EH (cell line): ENCODE results near the gene TWIST2.

Experiments used
- DNase-seq: peaks from one replicate; pipeline ENCODE4 v3.0.0-alpha.2; 2015; ENCODE audit warnings: low read depth

Gene TWIST2

DNA sequence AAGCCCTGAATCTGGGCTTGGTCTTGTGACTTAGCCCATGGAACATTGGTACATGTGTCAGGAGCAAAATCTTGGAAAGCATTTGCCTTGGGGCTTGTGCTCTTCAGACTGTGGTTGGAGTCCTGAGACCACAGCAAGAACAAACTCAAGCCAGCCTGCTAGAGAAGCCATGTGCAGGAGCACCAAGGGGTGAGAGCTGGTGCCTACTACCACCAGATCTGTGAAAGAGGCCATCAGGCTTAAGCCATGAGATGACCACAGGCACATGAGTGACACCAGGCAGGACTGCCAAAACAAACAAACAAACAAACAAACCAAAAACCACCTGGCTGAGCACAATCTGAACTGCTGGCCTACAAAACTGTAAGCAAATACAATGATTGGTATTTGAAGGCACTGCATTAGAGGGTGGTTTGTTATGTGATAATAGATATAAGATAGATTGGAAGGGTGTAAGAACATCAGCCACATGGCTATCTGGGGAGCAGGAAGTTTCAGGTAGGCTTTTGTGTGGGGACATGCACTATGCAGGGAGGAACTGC, 9.0 kb upstream of the TWIST2 start:
- DNase-seq, result no peak

DNA sequence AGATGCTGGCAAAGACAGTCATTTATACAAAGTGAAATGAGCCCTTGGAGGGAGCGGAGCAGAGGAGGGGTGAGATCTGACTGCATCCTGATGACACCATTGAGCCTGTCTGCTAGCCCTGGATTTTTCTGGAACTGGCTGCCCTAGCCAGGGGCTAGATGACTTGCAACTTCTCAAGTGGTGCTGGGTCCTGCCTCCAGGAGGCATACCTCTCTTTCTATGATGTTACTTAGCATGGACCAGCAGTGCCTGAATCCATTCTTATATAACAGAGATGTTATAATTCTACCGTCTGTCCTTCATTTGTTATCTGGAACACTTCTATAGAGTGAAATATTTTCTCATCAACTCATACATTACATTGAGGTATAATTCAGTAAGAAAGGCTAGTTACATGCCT, 8.5 kb upstream of the TWIST2 start:
- DNase-seq, result no peak

DNA sequence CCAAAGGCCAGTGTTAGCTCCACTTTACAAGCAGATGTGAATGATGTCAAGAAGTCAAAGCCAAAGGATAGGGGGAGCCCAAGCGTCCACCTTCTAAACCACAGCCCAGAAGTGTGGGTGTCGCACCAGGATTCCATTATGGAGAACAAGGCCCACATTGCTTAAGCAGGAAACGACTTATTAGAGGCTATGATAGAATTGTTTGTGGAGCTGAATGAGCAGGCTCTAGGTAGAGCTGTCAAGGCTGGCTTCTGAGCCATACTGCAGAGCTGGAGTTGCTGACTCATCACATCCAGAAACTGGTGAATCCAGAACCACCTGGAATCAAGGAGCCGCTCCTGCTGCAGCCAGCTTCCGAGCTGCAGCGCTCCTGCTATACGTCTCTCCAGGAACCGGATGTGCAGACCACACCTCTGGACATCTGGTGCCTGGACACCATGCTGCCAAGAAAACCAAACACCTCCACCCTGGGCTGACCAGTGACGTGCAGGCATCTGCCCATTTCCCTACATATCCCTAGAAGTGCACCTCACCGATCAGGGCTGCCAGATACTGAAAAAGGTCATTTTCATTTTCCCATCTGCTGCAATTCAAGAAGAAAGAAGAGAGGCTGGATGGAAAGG, 6.2 kb upstream of the TWIST2 start:
- peak; percentile 38 for DNase-seq

DNA sequence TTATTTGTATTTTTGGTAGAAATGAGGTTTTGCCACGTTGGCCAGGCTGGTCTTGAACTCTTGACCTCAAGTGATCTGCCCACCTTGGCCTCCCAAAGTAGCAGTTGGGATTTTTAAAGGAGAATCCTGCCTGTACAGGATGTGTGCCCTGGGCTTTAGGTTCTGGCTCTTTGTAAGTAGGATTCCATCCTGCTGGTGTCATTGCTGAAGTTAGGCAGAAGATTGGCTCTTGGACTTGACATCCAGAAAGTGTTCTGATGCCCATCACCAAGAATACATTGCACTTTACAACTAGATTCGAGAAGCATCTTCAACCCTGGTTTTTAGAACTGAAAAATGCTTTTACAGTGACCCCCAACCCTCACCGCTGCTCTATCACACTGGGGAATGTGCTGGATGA, 4.4 kb upstream of the TWIST2 start:
- peak; percentile 52 for DNase-seq

DNA sequence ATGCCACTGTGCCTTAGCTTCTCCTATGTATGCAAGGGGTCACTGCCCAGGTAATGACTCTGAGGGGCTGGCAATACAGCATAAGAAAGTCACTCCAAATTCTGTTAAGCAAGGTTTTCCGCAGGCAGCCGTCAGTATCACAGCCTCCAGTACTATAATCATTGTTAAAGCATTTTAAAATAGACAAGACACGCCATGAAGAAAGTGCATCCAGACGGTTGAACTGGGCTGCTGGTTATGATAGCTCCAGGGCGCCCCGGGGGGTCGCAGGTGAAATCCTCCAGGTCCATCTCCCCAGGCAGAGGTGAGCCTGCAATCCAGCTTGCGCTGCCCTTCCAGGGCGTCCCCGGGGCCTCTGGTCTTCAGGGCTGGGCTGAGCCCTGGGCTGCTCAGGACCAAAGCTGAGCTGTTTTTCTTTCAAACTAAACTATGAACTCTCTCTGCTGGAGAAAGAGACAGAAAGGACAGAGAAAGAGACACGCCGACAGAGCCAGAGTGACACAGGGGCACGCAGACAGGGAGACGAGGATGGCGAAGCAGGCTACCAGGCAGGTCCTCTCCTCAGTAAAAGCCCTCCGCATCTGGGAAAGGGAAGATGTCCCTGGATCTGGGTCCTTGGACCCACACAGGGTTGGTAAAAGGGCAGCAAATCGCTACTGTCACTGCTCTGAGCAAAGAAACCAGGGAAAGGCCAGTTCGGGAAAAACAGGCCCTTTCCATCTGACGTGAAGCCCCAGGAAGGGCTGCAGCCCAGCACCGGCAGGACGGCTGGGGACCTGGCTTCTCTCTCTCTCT, 2.1 kb upstream of the TWIST2 start:
- peak; percentile 62 for DNase-seq

DNA sequence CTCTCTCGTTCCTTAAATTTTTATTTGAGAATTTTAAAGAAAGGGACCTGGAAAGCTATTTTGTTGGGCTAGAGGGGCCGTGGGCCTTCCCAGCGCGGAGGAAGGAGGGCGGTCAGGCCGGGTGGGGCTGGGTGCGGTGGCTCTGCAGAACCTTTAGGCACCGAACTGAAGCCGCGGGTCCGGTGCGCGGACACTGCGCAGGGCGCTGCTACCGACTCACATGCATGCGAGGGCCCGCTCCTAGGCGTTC, 1.6 kb upstream of the TWIST2 start:
- DNase-seq, result no peak

DNA sequence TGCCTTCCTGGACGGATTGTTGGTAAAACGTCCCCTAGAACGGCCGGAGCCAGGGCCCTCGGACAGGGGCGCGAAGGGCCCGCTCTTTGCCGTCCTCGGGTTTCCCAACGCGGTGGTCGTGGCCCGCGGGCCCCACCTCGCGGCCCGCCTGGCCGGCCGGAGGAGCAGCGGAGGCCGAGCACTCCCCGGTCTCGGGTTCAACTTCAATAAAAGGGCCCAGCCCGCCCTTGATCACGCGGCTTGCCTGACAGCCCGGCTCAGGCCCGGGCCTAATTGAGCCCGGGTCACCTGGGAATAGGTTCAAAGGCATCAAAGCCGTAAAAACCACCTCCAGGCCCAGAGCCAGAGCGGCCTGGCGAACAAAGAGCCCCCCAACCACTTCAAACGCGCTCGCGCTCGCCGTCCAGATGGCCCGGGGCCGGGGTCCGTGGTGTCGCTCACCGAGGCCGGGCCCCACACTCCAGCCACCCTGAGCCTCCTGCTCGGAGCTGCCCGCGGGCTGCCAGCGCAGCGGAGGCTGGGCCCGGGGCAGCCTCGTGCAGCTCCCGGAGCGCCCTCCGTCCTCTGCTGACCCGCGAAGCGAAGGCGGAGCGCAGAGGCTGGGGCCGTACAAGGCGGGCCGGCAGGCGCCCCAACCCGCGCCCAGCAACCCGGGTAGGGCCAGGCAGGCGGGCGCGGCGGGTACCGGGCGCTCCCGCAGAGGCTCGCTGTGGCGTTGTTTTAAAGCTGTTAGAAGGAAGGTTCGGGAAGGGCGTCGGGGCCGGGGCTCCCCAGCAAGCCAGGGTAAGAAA, 1.1 kb upstream of the TWIST2 start:
- DNase-seq, result peak; percentile 67

DNA sequence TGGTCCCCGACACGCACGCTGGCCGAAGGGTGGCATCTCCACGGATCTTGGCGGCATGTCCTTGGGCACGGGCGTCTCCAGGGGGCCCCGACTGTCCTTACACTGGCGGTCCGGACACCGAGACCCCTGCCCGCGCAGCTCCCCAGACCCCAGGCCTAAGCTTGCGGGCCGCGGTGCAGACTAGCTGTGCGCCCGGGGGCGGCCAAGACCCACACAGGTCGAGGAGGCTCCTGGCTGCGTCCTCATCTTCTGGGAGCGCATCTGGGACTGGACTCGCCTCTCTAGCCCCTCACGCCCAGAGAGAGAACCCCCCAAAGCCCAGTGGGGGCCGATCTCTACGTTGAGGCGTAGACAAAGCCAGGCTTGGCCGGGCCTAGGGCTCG, 475 bp upstream of the TWIST2 start:
- DNase-seq, result no peak

DNA sequence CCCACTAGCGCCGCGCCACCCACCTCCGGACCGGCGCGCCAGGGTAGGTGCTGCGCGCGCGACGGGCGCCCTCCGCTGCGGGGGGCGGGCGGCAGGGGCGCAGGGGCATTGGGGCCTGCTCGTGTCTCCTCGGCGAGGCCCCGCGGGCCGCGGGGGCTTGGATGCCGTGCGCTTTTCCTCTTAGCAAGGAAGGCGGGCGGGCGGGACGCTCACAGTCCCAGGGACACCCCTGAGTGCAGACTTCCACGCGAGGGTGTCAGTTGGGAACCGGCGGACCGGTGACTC, 748 bp downstream of the TWIST2 start:
- no peak for DNase-seq

DNA sequence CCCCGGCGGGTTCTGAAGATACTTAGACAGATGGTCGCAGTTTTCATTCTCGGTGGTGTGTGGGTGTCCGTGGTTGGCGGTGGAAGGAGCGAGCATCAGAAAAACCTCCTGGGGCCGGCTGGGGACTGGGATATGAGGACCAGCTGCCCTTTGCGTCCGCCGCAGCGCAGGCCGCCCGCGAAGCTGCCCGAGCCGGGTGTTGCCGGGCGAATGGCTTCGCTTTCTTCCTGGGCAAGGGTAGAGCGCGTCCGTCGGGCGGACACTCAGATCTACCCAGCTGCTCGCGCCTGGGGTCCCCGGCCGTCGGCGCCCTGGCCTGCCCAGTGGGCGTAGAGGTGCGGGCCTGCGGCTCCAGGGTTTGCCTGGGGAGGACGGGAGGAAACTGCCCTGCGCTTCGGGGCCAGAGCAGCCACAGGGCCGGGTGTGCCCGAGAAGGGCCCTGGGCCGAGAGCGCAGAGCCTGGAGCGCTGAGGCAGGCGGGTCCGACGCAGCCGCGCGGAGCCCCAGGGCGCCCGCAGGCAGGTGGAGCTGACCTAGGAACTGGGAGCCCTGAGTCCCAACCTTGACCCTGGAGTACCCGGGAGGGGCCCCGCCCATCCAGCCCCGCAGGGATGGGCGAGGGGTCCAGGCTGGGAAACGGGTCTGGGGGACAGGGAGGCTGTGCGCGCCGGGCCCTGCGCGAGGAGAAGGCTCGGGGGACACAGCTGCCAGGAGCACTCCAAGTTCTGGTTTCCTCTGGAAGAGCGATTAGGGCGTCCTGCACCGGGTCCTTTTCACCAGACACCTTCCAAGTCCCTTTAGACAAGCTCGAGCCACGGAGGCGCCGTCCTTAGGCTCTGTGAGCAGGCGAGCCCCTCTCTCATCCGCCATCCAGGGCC, 1.3 kb downstream of the TWIST2 start:
- DNase-seq, result peak; percentile 57

DNA sequence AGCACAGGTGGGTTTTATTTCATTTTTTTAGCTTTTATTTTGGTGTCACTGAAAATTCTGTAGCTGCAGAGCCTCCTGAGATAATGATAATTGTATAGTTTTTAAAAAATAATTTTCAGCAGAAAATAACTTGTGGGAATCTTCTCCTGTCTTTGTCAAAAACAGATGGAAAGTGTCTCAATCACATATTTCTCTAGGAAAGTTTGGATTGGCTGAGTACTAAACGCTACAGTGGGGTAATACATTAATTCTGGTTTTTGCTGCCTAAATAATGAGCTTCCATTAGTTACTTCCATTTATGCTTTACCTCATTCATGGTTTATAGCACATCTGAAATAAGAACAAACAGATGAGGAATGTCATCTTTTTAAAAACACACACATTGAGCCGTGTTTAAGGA, 2.2 kb downstream of the TWIST2 start:
- peak; percentile 34 for DNase-seq

DNA sequence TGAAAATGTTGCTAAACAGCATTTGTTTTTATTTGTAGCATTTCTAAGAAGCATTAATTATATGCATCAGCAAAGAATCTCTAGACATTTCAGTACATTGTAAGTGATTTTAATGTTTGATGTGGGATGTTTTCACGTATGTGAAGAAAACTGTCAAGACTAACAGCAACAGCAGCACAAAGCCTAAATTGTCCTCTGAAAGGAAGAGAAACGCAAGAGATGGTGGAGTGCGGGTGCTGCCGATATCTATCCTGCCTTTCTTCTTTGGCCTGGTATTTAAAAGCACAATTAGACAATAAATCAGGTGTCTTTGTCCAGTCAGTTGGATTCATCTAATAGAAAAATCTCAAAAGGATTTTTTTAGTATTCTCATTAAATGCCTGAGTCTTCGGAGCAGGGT, 3.1 kb downstream of the TWIST2 start:
- peak; percentile 51 for DNase-seq

DNA sequence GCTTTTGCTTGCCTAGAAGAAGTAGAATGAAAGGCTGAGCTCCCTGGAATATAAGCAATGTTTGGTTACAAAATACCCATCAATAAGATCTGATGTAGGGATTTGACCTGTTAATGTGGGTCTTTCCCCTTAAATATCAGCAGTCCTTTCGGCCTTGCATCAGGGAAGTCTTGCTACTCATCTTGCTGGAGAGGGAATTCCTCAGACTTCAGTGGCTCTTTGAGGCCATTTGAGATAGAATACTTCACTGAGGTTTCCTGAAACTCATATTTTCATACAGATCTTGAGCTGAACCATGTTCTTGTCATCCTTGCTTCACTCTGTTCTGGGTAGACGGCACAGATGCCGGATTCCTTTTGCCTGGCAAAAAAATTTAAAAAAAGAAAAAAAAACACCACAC, 3.9 kb downstream of the TWIST2 start:
- DNase-seq, result peak; percentile 78

DNA sequence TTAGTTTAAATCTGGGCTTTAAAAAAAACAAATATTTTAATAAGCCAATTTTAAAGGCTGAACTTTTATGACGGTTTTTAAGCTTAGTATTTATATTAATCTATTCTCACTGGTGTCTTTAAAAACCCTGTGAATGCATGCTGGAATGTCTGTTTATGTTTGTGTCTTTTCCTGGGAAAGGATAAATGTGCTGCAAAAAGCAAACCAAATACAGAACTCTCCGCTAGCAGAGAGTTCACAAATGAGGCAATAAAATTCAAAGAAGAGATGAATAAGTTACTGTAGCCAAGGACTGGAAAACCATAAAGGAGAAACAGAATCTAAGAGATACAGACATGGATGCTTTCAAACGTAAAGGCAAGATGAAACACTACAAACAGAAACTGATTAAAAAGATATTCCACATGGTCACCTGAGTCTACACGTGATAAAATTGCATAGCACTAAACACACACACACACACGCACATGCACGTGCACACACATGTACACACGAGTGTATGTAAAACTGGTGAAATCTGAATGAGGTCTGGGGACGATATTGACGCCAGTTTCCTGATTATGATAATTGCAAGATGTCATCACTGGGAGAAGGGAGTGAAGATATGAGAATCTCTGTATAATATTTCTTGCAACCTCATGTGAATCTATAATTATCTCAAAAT, 4.5 kb downstream of the TWIST2 start:
- peak; percentile 81 for DNase-seq

DNA sequence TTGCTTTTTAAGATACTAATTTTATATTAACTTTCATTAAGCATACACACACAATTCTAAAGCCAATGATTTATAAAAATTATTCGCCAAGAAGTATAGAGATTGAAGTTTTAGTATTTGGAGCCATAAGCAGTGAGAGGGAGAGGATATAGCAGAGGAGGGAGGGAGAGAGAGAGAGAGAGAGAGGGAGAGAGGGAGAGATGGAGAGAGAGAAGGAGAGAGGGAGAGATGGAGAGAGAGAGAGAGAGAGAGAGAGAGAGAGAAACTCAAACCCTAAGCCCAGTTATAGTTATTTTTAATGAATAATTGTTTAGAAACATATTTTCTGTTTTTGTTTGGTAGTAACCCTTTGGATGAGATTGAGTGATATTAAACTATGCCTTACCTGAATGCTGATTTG, 5.3 kb downstream of the TWIST2 start:
- DNase-seq, result peak; percentile 32

DNA sequence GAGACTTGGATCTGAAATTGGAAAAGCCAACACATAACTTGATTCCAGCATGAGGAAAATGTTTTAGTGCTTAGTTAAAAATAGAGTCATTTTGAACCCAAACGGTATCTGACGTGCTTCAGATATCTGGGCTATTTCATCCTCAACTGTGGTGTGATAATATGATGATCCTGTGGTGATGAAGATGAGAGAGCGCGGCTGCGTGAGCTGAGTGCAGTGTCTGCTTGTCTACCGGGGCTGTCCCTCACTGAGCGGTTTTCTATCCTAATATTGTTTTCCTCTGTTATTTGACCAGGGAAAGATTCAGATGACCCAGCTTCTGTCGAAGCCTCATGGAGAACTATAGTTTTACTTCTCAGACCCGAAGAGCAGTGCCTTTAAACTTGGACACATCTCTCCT, 5.8 kb downstream of the TWIST2 start:
- peak; percentile 82 for DNase-seq

DNA sequence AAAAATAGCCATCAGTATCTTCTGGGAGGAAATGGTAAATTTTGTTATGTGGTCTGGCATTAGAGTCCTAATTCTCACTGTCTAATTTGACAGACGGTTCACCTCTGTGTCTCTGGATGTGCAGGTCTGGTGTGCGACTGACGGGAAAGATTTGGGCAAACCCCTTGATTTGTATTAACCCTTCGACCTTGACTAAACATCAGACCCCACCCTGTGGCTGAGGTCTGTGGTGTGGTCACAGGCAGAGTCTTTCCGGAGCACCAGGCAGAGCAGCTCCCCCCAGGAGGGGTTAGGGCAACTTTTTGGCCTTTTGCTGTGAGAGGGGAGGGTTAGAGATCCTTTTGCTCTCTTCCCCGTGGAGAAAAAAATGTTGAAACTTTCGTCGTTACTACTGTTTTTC, 6.4 kb downstream of the TWIST2 start:
- peak; percentile 52 for DNase-seq

DNA sequence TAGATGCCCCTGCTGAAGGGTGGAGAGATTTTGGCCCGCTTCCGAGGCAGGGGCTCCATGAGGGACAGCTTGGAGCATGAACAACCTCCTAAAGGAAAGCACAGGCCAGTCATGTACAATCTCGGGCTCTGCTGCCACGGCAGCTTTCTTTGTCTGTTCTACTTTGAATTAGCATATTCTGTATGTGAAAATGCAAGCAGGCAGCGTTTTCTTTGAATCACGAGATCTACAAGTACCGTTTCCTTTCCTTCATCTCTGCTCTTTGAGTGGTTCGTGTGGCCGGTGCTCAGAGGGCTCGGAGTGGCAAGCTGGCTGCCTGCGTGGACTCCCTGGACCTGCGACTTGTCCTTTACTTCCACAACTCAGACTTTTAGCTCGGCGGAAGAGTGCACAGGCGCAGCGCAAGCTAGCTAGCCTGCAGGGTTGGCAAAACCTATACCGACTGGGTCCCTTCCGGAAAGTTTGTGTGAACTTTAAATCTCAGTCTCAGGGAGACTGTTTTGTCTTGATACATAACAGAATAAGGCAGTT, 6.9 kb downstream of the TWIST2 start:
- peak; percentile 77 for DNase-seq

DNA sequence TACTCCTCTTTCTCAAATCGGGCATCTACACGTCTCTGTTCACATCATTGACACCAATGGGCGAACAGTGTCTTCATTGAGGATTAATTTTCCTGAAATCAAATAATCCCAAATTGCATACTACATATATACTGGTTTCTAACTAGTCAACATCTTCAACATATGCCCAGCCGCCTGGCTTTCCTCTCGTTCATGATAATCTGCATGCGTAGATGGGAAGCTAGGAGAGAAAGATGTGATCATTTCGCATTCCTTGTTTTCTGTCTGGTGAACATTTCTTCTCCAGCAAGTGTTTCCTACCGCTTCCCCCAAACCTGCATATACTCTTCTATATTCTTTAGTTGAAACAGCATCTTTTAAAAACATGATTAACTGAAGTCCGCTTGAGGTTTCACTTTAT, 7.4 kb downstream of the TWIST2 start:
- peak; percentile 67 for DNase-seq

DNA sequence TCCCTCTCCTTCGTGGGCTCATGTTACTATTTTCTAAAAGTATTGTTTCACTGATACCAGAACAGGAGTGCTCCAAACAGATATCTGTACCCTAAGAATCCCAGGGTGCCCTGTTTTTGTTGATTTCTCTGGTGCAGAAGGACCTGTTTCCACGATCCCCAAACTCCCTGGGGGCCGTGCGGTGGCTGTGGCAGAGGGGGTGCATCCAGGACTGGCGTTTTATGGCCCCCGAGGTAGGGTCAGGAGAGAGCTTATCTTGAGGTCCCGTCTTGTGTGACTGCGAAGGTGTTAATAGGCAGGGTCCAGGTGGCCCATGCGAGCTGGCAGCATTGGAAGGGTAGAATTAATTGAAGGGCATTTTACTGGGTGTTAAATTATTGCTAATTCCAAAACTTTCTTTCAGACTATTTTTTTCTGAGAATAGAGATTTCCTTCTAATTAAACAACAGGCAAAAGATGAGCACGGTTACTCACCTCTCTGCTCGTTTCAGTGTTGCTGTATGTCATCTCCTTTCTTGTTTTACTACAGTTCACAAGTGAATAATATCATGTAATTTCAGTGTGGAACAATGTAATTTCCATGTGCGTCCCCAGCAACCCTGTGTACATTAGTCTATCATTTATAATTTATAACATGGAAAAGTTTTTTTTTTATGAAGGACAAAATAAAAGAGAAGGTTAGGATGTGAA, 8.2 kb downstream of the TWIST2 start:
- DNase-seq, result peak; percentile 38
